Mesenchymal stem cell (in vitro differentiated cells and primary cell): ENCODE measurements around the gene TBL1X.
"Not testable (repeated sequence)": the region's sequence is repeated elsewhere in the genome, so short reads cannot be mapped to it uniquely, and the experiment has no call there.

Experiments used
- DNase-seq: peaks from one replicate; pipeline ENCODE4 v3.0.0-alpha.2; 2013
- H2AFZ ChIP-seq: one replicate; pipeline ENCODE4 v1.6.1; 2013; ENCODE audit warnings: low read depth, mild to moderate bottlenecking, control low read depth, inconsistent platforms, low read length, moderate library complexity
- H2AK5ac ChIP-seq: 2 replicates; pipeline ENCODE4 v1.6.1; 2013; ENCODE audit warnings: low read length, moderate library complexity, mild to moderate bottlenecking, inconsistent platforms; ENCODE audit not compliant: severe bottlenecking
- H2BK120ac ChIP-seq: one replicate; pipeline ENCODE4 v1.6.1; 2013; ENCODE audit warnings: low read depth, mild to moderate bottlenecking, inconsistent platforms, low read length, moderate library complexity
- H2BK12ac ChIP-seq, 2 experiments: one replicate each; pipeline ENCODE4 v1.6.1; 2013; ENCODE audit warnings: inconsistent platforms in 2 of 2, low read length in 2 of 2, mild to moderate bottlenecking in 2 of 2, moderate library complexity in 2 of 2, control low read depth in 1 of 2
- H2BK15ac ChIP-seq: one replicate; pipeline ENCODE4 v1.6.1; 2013; ENCODE audit warnings: mild to moderate bottlenecking, low read depth, inconsistent platforms; ENCODE audit not compliant: poor library complexity, severe bottlenecking
- H2BK5ac ChIP-seq: 2 replicates; pipeline ENCODE4 v1.6.1; 2013; ENCODE audit warnings: low read depth, mild to moderate bottlenecking, low read length, control low read depth, inconsistent platforms; ENCODE audit not compliant: poor library complexity, severe bottlenecking
- H3K14ac ChIP-seq, 2 experiments: one replicate each; pipeline ENCODE4 v1.6.1; 2013; ENCODE audit warnings: inconsistent platforms in 2 of 2, low read length in 2 of 2, control low read depth in 1 of 2, mild to moderate bottlenecking in 1 of 2, moderate library complexity in 1 of 2
- H3K18ac ChIP-seq, 2 experiments: one replicate each; pipeline ENCODE4 v1.6.1; 2013; ENCODE audit warnings: inconsistent platforms in 2 of 2, low read length in 2 of 2, control low read depth in 1 of 2, low read depth in 1 of 2, mild to moderate bottlenecking in 1 of 2
- H3K23ac ChIP-seq, 2 experiments: one replicate each; pipeline ENCODE4 v1.6.1; 2013; ENCODE audit warnings: inconsistent platforms in 2 of 2, low read length in 2 of 2, mild to moderate bottlenecking in 2 of 2, moderate library complexity in 2 of 2, control low read depth in 1 of 2
- H3K27ac ChIP-seq: 2 replicates; pipeline ENCODE4 v1.5.1; 2013; ENCODE audit warnings: mild to moderate bottlenecking, moderate library complexity, low read length, control low read depth, inconsistent platforms; ENCODE audit not compliant: poor library complexity, severe bottlenecking
- H3K27me3 ChIP-seq, 2 experiments: 2 replicates each; pipeline versions ENCODE4 v1.6.1 to v1.7.0; 2013; ENCODE audit warnings: low read length in 2 of 2, mild to moderate bottlenecking in 2 of 2, moderate library complexity in 2 of 2, control low read depth in 1 of 2, inconsistent platforms in 1 of 2; ENCODE audit not compliant: control insufficient read depth in 1 of 2, insufficient read depth in 1 of 2
- H3K36me3 ChIP-seq, 2 experiments: 2 replicates each; pipeline versions ENCODE4 v1.6.1 to v1.7.0; 2013; ENCODE audit warnings: low read length in 2 of 2, control low read depth in 1 of 2, inconsistent platforms in 1 of 2, low read depth in 1 of 2, mild to moderate bottlenecking in 1 of 2; ENCODE audit not compliant: insufficient read depth in 2 of 2, control insufficient read depth in 1 of 2
- H3K4ac ChIP-seq, 2 experiments: one replicate each; pipeline ENCODE4 v1.6.1; 2013; ENCODE audit warnings: inconsistent platforms in 2 of 2, low read length in 2 of 2, mild to moderate bottlenecking in 2 of 2, moderate library complexity in 2 of 2, control low read depth in 1 of 2, low read depth in 1 of 2
- H3K4me1 ChIP-seq: 2 replicates; pipeline ENCODE4 v1.6.1; 2013; ENCODE audit warnings: low read depth, low read length, control low read depth; ENCODE audit not compliant: control insufficient read depth, insufficient read depth
- H3K4me2 ChIP-seq: 2 replicates; pipeline ENCODE4 v1.6.1; 2013; ENCODE audit warnings: low read length, mild to moderate bottlenecking, inconsistent platforms; ENCODE audit not compliant: poor library complexity, severe bottlenecking
- H3K4me3 ChIP-seq, 2 experiments: 2 replicates each; pipeline versions ENCODE4 v1.5.1 to v1.7.0; 2013; ENCODE audit warnings: low read length in 2 of 2, mild to moderate bottlenecking in 2 of 2, control low read depth in 1 of 2, low read depth in 1 of 2; ENCODE audit not compliant: insufficient read depth in 1 of 2
- H3K79me1 ChIP-seq: replicated peaks from 2 replicates; pipeline ENCODE4 v1.6.1; 2013; ENCODE audit warnings: mild to moderate bottlenecking, control low read depth, low read length, inconsistent platforms; ENCODE audit not compliant: poor library complexity, severe bottlenecking
- H3K9ac ChIP-seq: 2 replicates; pipeline ENCODE4 v1.7.0; 2013; ENCODE audit warnings: mild to moderate bottlenecking, low read length, moderate library complexity
- H3K9me3 ChIP-seq: 2 replicates; pipeline ENCODE4 v1.7.0; 2013; ENCODE audit warnings: mild to moderate bottlenecking, low read length; ENCODE audit not compliant: control insufficient read depth
- H4K8ac ChIP-seq: one replicate; pipeline ENCODE4 v1.6.1; 2013; ENCODE audit warnings: inconsistent platforms, mild to moderate bottlenecking, low read length, moderate library complexity
- H4K91ac ChIP-seq: one replicate; pipeline ENCODE4 v1.6.1; 2013; ENCODE audit warnings: mild to moderate bottlenecking, low read length, inconsistent platforms
- WGBS: methylation state at CpG from one replicate; pipeline ENCODE4 v1.1.7; 2013; ENCODE audit warnings: mixed read lengths; 5-methylcytosine and 5-hydroxymethylcytosine counted together

The TBL1X gene

DNA sequence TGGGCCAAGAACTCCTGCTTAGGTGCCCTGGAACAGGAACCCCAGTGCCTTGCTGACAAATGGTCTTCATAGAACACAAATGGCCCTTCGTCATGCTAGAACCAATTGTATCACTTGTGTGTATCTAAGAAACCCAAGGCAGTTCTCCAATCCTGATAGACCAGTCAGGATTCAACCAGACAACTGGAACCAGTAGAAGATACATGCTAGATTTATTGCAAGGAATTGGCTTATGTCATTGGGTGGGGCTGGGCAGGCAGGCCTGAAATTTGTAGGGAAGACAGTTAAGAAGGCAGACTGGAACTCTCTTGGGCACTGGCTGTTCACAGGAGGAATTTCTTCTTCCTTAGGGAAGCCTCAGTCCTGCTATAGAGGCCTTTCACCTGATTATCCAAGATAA, 17.0 kb upstream of the TBL1X start:
- no peak overlapping the region for H3K27ac ChIP-seq
- H3K79me1 ChIP-seq, result no peaks in the 10 kb centered on the region
- H3K9me3 ChIP-seq, result no peaks in the 10 kb centered on the region
- no peak overlapping the region for H4K8ac ChIP-seq
- H3K18ac ChIP-seq, result no peak overlapping the region
- no peaks in the 10 kb centered on the region for H3K27me3 ChIP-seq
- H3K4me1 ChIP-seq, result no peaks in the 10 kb centered on the region
- no peak overlapping the region for H3K23ac ChIP-seq
- WGBS, result no CpG with 5 or more reads among the region's 1 CpG
- no peak overlapping the region for H3K4me2 ChIP-seq
- H3K14ac ChIP-seq, result no peak overlapping the region
- no peak overlapping the region for H2AK5ac ChIP-seq
- no peak overlapping the region for H2BK5ac ChIP-seq
- no peak overlapping the region for H2BK120ac ChIP-seq
- no peak for DNase-seq
- no peak overlapping the region for H3K4me3 ChIP-seq
- no peak overlapping the region for H2BK15ac ChIP-seq
- H2BK12ac ChIP-seq, result no peak overlapping the region
- H3K9ac ChIP-seq, result no peak overlapping the region
- H3K4ac ChIP-seq, result no peak overlapping the region
- H3K36me3 ChIP-seq, result no peaks in the 10 kb centered on the region
- no peak overlapping the region for H2AFZ ChIP-seq
- no peak overlapping the region for H4K91ac ChIP-seq

- Histone ChIP-seq H3K36me3 (no peaks in the 10 kb centered on the region), H3K4ac (no peak overlapping the region), H3K4me2 (no peak overlapping the region), H2BK12ac (no peak overlapping the region), H3K4me3 (no peak overlapping the region), H2BK5ac (no peak overlapping the region), H4K91ac (no peak overlapping the region), H3K27me3 (no peaks in the 10 kb centered on the region), H3K4me1 (no peaks in the 10 kb centered on the region), H2AFZ (no peak overlapping the region), H4K8ac (no peak overlapping the region), H3K18ac (no peak overlapping the region), H3K79me1 (no peaks in the 10 kb centered on the region), H2BK15ac (no peak overlapping the region), H3K9ac (no peak overlapping the region), H2BK120ac (no peak overlapping the region), H3K27ac (no peak overlapping the region), H3K14ac (no peak overlapping the region), H2AK5ac (no peak overlapping the region), H3K9me3 (no peaks in the 10 kb centered on the region), H3K23ac (no peak overlapping the region)
- 84% methylated on average over 6 of the region's 8 CpGs for WGBS
- DNase-seq, result no peak
Observed at GRCh38 chrX:9456250-9457074, 8.4 kb upstream of the TBL1X start.

DNA sequence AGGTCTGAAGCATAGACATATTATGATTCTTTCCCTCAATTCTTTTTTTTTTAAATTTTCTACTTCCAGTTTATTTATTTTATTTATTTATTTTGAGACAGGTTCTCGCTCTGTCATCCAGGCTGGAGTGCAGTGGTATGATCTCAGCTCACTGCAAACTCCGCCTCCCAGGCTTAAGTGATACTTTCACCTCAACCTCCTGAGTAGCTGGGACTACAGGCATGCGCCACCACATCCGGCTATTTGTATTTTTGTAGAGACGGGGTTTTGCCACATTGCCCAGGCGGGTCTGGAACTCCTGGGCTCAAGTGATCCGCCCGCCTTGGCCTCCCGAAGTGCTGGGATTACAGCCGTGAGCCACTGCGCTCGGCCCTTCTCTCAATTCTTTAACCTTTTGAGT, 6.8 kb upstream of the TBL1X start:
- H3K4me1 ChIP-seq, DNase-seq, H2BK5ac ChIP-seq, H3K4me2 ChIP-seq, H2AK5ac ChIP-seq, H3K14ac ChIP-seq, H3K27me3 ChIP-seq, H3K27ac ChIP-seq, H3K23ac ChIP-seq, H3K79me1 ChIP-seq, H4K91ac ChIP-seq, H4K8ac ChIP-seq, H3K18ac ChIP-seq, H3K4ac ChIP-seq, H3K36me3 ChIP-seq, H2BK12ac ChIP-seq, H2AFZ ChIP-seq, H2BK120ac ChIP-seq, H3K9me3 ChIP-seq, H3K4me3 ChIP-seq, H2BK15ac ChIP-seq, H3K9ac ChIP-seq: not testable (repeated sequence)
- WGBS, result 92% methylated on average over 6 of the region's 12 CpGs

DNA sequence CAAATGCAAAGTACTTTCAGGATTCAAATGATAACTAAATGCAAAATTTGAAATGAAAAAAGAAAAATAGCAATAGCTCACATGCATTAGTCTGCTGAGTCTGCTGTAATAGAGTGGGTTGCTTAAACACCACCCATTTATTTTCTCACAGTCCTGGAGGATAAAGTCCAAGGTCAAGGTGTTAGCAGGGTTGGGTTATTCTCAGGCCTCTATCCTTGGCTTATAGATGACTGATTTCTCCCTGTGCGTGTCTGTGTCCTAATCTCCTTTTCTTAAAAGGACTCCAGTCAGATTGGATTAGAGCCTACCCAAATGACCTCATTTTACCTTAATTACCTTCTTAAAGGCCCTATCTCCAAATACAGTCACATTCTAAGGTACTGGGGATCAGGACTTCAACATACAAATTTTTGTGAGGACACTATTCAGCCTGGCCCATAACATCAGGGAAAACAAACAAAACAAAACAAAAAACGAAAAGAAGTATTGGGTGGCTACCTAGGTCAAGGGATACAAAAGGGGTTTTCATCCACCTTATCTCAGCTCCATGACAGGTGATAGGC, 6.3 kb upstream of the TBL1X start:
- H2BK5ac ChIP-seq, result no peak overlapping the region
- H3K4ac ChIP-seq, result no peak overlapping the region
- H3K79me1 ChIP-seq, result no peaks in the 10 kb centered on the region
- H3K4me2 ChIP-seq, result no peak overlapping the region
- no peak overlapping the region for H4K91ac ChIP-seq
- no peak overlapping the region for H3K27ac ChIP-seq
- H2BK12ac ChIP-seq, result no peak overlapping the region
- H3K23ac ChIP-seq, result no peak overlapping the region
- H4K8ac ChIP-seq, result no peak overlapping the region
- H3K14ac ChIP-seq, result no peak overlapping the region
- WGBS, result 84% methylated on average over 2 of the region's 2 CpGs
- no peak overlapping the region for H3K9ac ChIP-seq
- H2BK15ac ChIP-seq, result no peak overlapping the region
- H3K27me3 ChIP-seq, result no peaks in the 10 kb centered on the region
- no peak overlapping the region for H2AFZ ChIP-seq
- no peak overlapping the region for H2BK120ac ChIP-seq
- DNase-seq, result no peak
- H2AK5ac ChIP-seq, result no peak overlapping the region
- H3K18ac ChIP-seq, result no peak overlapping the region
- no peaks in the 10 kb centered on the region for H3K36me3 ChIP-seq
- H3K9me3 ChIP-seq, result no peaks in the 10 kb centered on the region
- no peak overlapping the region for H3K4me3 ChIP-seq
- peaks cover 1% of the 10 kb centered on the region for H3K4me1 ChIP-seq
